ENCODE measurements around the gene PEX5L. TPM values are rescaled to one million over a fixed set of nuclear protein-coding genes. Genes with fewer than 3 reads are reported as not detected.

Gene PEX5L
- polyA plus RNA-seq, 1 donor from 2014 or later: 1.0 TPM

GRCh38 chr3:179861953-179862352 is 174.8 kb downstream of the PEX5L start:
- no peak for TF ChIP-seq RAD21 (conservative IDR thresholded peaks at IDR 0.05)
- no peak for TF ChIP-seq TAF1 (IDR thresholded peaks at IDR 0.05; ENCODE audit: low read depth)
- TF ChIP-seq EP300 (conservative IDR thresholded peaks at IDR 0.05; ENCODE audit: poor library complexity, severe bottlenecking): no peak
- Histone ChIP-seq H4K20me1 (ENCODE audit: insufficient read depth) (no peaks in the 10 kb centered on the region), H3K9me3 (ENCODE audit: low read length) (no peaks in the 10 kb centered on the region), H3K27me3 (ENCODE audit: insufficient read depth, low read depth, low read length) (no peaks in the 10 kb centered on the region), H3K36me3 (ENCODE audit: insufficient read depth, low read length) (no peaks in the 10 kb centered on the region), H3F3A (ENCODE audit: insufficient read depth, low read length, poor library complexity, severe bottlenecking) (no peaks in the 10 kb centered on the region), H3K9me2 (ENCODE audit: insufficient read depth, low read length) (no peaks in the 10 kb centered on the region), H3K27ac (ENCODE audit: low read length) (no peak overlapping the region), H3K79me2 (replicated peaks; ENCODE audit: insufficient read depth, low read length) (no peaks in the 10 kb centered on the region), H3K4me2 (ENCODE audit: low read length) (no peak overlapping the region), H3K4me3 (ENCODE audit: low read length) (no peak overlapping the region), H2AFZ (ENCODE audit: low read depth, low read length) (no peak overlapping the region), H3K9ac (ENCODE audit: low read length) (no peak overlapping the region)

- no peak for TF ChIP-seq EP300 (conservative IDR thresholded peaks at IDR 0.05; ENCODE audit: poor library complexity, severe bottlenecking)
- no peak for TF ChIP-seq RAD21 (conservative IDR thresholded peaks at IDR 0.05)
- no peak for TF ChIP-seq EZH2 (IDR thresholded peaks at IDR 0.05; ENCODE audit: borderline replicate concordance, insufficient read depth, low read length, poor library complexity, severe bottlenecking)
- no peak for TF ChIP-seq SMC3 (conservative IDR thresholded peaks at IDR 0.05; ENCODE audit: poor library complexity)
- no peak for TF ChIP-seq CTCF (IDR thresholded peaks at IDR 0.05; ENCODE audit: poor library complexity, severe bottlenecking)
- TF ChIP-seq REST (IDR thresholded peaks at IDR 0.05; ENCODE audit: borderline replicate concordance): no peak
- TF ChIP-seq POLR2AphosphoS5 (IDR thresholded peaks at IDR 0.05): no peak
- TF ChIP-seq TAF1 (IDR thresholded peaks at IDR 0.05; ENCODE audit: low read depth): no peak
- no peak for TF ChIP-seq MXI1 (conservative IDR thresholded peaks at IDR 0.05; ENCODE audit: poor library complexity, severe bottlenecking)
- H3K27me3 ChIP-seq (ENCODE audit: insufficient read depth, low read depth, low read length): no peaks in the 10 kb centered on the region
Observed at GRCh38 chr3:179861292-179861691, 175.4 kb downstream of the PEX5L start.

More at GRCh38 chr3:179861292-179861691, 175.4 kb downstream of the PEX5L start:
- no peaks in the 10 kb centered on the region for H3K36me3 ChIP-seq (ENCODE audit: insufficient read depth, low read length)
- no peak overlapping the region for H3K4me2 ChIP-seq (ENCODE audit: low read length)
- no peaks in the 10 kb centered on the region for H4K20me1 ChIP-seq (ENCODE audit: insufficient read depth)
- no peak overlapping the region for H2AFZ ChIP-seq (ENCODE audit: low read depth, low read length)
- no peaks in the 10 kb centered on the region for H3F3A ChIP-seq (ENCODE audit: insufficient read depth, low read length, poor library complexity, severe bottlenecking)
- H3K27ac ChIP-seq (ENCODE audit: low read length): no peak overlapping the region
- H3K79me2 ChIP-seq (replicated peaks; ENCODE audit: insufficient read depth, low read length): no peaks in the 10 kb centered on the region
- H3K9ac ChIP-seq (ENCODE audit: low read length): no peak overlapping the region
- H3K9me2 ChIP-seq (ENCODE audit: insufficient read depth, low read length): no peaks in the 10 kb centered on the region
- no peaks in the 10 kb centered on the region for H3K9me3 ChIP-seq (ENCODE audit: low read length)
- H3K4me3 ChIP-seq (ENCODE audit: low read length): no peak overlapping the region
